H7 (cell line): ENCODE data around the gene ZFC3H1. TPM values are rescaled to one million over a fixed set of nuclear protein-coding genes. Genes with fewer than 3 reads are reported as not detected.
"Not testable (repeated sequence)": the region's sequence is repeated elsewhere in the genome, so short reads cannot be mapped to it uniquely, and the experiment has no call there.

Experiments
- DNase-seq: peaks from one replicate; pipeline ENCODE4 v3.0.0; 2012
- H3K27me3 ChIP-seq: 2 replicates; pipeline ENCODE4 v1.6.0; 2011; ENCODE audit warnings: mild to moderate bottlenecking, low read length; ENCODE audit not compliant: control insufficient read depth, insufficient read depth
- H3K36me3 ChIP-seq: replicated peaks from 2 replicates; pipeline ENCODE4 v1.5.1; 2011; ENCODE audit warnings: low read length; ENCODE audit not compliant: control insufficient read depth, insufficient read depth
- H3K4me3 ChIP-seq: 2 replicates; pipeline ENCODE4 v1.5.1; 2011; ENCODE audit warnings: low read depth, mild to moderate bottlenecking, control low read depth, low read length, moderate library complexity; ENCODE audit not compliant: insufficient read depth
- total RNA-seq: library from RNA; depleted of rRNA; stranded (reverse); fragments of >200 nt; shearing (Covaris generic); gene quantifications from 2 replicates; pipeline ENCODE4 v1.2.3, GENCODE V29; 2014

ZFC3H1 gene
- total RNA-seq, 1 experiment from 2014 or later, result 8.7 TPM

DNA sequence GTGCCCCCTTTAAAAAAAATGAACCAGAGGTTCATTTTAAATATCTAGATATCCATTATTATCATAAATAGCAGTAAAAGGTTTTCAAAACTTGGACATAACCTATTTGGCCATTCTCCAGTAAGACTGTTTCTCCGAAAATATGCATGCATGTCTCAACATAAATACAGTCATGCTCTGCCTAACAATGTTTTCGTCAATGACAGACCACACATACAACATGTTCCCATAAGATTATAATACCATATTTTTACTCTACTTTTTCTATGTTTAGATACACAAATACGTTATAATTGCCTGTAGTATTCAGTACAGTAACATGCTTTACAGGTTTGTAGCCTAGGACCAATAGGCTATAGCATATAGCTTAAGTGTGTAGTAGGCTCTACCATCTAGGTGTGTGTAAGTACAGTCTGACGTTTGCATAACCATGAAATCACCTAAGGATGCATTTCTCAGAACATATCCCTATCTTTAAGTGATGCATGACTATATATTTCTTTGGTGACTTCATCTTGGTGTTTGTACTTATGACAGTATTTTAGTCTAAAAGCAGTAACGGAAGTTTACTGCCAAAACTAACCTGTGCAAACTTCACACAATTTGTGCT, 25.4 kb upstream of the ZFC3H1 start:
- no peaks in the 10 kb centered on the region for H3K36me3 ChIP-seq
- no peak for DNase-seq
- no peak overlapping the region for H3K4me3 ChIP-seq
- H3K27me3 ChIP-seq, result no peaks in the 10 kb centered on the region

DNA sequence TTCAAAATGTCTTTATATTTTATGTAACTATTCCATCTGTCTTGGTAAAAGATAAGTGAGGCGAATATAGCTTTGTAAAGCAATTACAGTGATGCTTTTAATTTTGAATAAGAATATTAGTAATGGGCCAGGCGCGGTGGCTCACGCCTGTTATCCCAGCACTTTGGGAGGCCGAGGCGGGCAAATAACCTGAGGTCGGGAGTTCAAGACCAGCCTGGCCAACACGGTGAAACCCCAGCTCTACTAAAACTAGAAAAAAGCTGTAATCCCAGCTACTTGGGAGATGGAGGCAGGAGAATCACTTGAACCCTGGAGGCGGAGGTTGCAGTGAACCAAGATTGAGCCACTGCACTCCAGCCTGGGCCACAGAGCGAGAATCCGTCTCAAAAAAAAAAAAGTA, 23.5 kb upstream of the ZFC3H1 start:
- H3K27me3 ChIP-seq, DNase-seq, H3K36me3 ChIP-seq: not testable (repeated sequence)
- 0 out of 2 replicates have a peak overlapping the region, but pooled peaks have one; percentile 2 for H3K4me3 ChIP-seq

- DNase-seq, result no peak
- peak overlapping the region; percentile 91 for H3K4me3 ChIP-seq
Observed at GRCh38 chr12:71686658-71687025, 23.0 kb upstream of the ZFC3H1 start.

GRCh38 chr12:71685914-71686657, 22.4 kb upstream of the ZFC3H1 start, which contains the start of gene TMEM19:
TMEM19 (plus strand) TSS chr12:71686082; CDS start chr12:71686681, 599 bp downstream.
- H3K36me3 ChIP-seq, result no peaks in the 10 kb centered on the region
- H3K27me3 ChIP-seq, result no peaks in the 10 kb centered on the region
- DNase-seq, result peak; percentile 85
- peak within 1 kb of the TSS; percentile 91 for H3K4me3 ChIP-seq

More at GRCh38 chr12:71686658-71687025, 23.0 kb upstream of the ZFC3H1 start:
- Histone ChIP-seq H3K36me3 (no peaks in the 10 kb centered on the region), H3K27me3 (no peaks in the 10 kb centered on the region)

GRCh38 chr12:71685312-71685906, 21.8 kb upstream of the ZFC3H1 start:
- Histone ChIP-seq H3K4me3 (peak overlapping the region; percentile 91), H3K36me3 (no peaks in the 10 kb centered on the region), H3K27me3 (no peaks in the 10 kb centered on the region)
- DNase-seq, result no peak

DNA sequence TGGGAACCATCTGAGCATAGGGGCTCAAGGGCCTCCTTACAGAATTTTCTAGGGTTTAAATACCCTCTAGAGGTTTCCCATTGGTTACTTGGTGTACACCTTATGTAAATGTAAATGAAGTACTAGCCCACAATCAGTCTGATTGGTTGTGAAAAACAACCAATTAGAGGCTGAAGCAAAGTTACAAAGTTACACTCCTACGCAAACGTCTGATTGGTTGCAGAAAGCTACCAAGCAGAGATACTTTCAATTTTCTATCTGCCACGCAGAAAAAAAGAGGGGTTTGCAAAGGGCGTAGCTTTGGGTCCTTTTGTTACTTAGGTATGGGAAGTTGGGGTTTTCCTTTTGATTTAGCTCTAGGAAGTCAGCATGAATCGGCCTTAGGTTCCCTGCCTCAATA, 20.4 kb upstream of the ZFC3H1 start:
- Histone ChIP-seq H3K36me3 (no peaks in the 10 kb centered on the region), H3K27me3 (no peaks in the 10 kb centered on the region), H3K4me3 (no peak overlapping the region)
- DNase-seq, result no peak

DNA sequence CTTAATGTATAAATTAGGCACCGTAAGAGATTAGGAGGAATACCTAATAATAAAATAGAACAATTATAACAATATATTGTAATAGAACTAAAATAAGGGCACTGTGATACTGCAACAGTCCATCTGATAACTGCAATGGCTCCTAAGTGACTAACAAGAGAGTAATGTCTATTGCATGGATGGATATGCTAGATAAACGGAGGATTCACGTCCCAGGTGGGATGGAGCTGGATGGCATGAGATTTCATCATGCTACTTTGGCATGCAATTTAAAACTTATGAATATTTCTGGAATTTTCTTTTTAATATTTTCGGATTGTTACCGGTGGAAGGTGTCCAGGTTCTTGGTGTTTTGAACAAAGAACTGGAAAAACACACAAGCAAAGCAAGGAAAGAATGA, 20.0 kb upstream of the ZFC3H1 start:
- Histone ChIP-seq H3K27me3 (no peaks in the 10 kb centered on the region), H3K36me3 (no peaks in the 10 kb centered on the region), H3K4me3 (no peak overlapping the region)
- no peak for DNase-seq

DNA sequence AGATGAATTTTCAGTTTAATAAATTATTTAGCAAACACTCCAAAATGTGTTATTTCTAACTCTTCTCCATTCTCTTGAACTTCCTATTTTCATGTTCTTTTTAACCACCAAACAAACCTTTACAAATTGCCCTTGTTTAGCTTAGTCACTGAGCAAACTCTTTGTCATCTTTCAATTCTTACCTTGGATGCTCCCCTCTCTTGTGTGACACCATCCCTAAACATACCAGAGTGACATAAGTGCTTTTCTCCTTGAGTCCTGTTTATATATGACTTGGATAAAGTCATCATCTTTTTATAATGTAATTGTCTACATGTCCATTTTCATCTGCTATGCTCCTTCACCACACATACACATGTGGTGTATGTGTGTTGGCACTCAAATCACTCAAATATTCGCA, 18.8 kb upstream of the ZFC3H1 start:
- H3K36me3 ChIP-seq, result no peaks in the 10 kb centered on the region
- no peak overlapping the region for H3K4me3 ChIP-seq
- no peak for DNase-seq
- no peaks in the 10 kb centered on the region for H3K27me3 ChIP-seq

DNA sequence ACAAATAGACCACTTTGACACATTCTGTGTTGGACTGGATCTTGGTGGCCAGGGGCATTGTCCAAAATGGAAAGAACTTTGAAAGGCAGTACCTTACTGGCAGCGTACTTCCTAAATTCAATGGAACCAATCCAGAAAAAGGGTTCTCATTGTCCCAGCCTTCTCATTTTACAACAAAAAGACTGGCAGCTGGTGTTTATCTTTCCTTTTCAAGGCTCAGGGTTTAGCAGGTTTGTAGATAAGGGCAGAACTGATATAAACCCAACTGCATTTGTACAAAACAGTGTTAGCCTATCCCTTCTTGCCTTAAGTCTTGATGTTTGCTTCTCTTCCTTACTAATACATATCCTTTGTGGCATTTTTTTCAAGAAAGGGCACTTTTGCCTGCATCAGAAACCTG, 8.2 kb upstream of the ZFC3H1 start:
- Histone ChIP-seq H3K36me3 (no peaks in the 10 kb centered on the region), H3K27me3 (no peaks in the 10 kb centered on the region), H3K4me3 (no peak overlapping the region)
- DNase-seq, result no peak

DNA sequence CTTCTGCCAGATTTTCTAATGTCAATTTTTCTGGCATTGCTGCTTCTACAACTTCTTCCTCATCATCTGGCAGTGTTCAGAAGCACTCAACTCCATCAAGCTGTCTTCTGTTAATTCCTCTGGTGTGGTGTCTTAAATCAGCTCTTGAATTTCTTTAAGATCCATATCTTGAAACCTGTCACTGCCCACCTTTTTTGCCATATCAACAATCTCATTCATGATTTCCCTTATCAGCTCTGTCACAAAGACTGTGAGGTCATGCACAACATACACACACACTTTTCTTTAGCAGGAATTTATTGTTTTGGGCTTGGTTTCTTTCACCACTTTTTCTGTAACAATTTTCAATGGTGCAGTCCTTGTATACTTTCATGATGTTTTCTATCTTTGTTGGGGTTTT, 7.7 kb upstream of the ZFC3H1 start:
- no peaks in the 10 kb centered on the region for H3K36me3 ChIP-seq
- no peak overlapping the region for H3K4me3 ChIP-seq
- no peaks in the 10 kb centered on the region for H3K27me3 ChIP-seq
- DNase-seq, result no peak

- no peak for DNase-seq
- no peak overlapping the region for H3K4me3 ChIP-seq
- H3K36me3 ChIP-seq, result peaks cover 2% of the 10 kb centered on the region; the same call in 1 of the 2 replicates
- H3K27me3 ChIP-seq, result no peaks in the 10 kb centered on the region
Observed at GRCh38 chr12:71666259-71666658, 2.6 kb upstream of the ZFC3H1 start.

- no peaks in the 10 kb centered on the region for H3K27me3 ChIP-seq
- DNase-seq, result no peak
- peak overlapping the region; percentile 91 for H3K4me3 ChIP-seq
- H3K36me3 ChIP-seq, result peaks cover 2% of the 10 kb centered on the region
Observed at GRCh38 chr12:71665090-71665463, 1.4 kb upstream of the ZFC3H1 start.

DNA sequence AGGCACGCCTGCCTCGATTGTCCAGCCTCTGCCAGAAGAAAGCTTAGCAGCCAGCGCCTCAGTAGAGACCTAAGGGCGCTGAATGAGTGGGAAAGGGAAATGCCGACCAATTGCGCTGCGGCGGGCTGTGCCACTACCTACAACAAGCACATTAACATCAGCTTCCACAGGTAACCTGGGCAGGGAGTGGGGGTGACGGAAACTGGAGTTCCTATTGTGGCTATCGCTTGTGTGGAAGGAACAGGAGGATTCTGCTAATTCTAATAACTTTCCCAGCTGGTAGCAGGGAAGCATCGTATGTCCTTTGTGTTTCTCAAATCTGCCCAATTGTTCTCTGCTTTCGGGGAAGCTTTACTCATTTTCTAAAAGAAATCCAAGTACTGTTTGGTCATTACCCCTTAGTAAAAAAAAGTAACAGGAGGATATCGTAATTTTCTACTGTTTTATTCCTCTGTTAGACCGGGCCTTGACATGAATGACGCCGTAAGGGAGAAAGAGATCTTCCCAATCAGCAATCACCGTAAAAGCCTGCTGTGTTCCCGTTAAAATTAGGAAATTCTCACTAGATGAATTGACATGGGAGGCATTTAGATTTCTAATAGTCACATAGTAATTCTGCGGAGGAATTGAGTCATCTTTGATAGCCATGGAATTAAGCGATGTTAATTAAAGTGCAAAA, 902 bp upstream of the ZFC3H1 start:
- H3K4me3 ChIP-seq, result peak overlapping the region; percentile 91
- peaks cover 7% of the 10 kb centered on the region for H3K36me3 ChIP-seq
- no peaks in the 10 kb centered on the region for H3K27me3 ChIP-seq
- no peak for DNase-seq

- no peaks in the 10 kb centered on the region for H3K27me3 ChIP-seq
- H3K36me3 ChIP-seq, result peaks cover 10% of the 10 kb centered on the region
Observed at GRCh38 chr12:71662849-71663560, 643 bp downstream of the ZFC3H1 start.

More at GRCh38 chr12:71662849-71663560, 643 bp downstream of the ZFC3H1 start:
- peak overlapping the region; percentile 91 for H3K4me3 ChIP-seq
- peak; percentile 53 for DNase-seq
